AG09309 (cell line): ENCODE measurements around the gene USPL1.

Experiments
- DNase-seq: peaks from one replicate; pipeline ENCODE4 v3.0.0-alpha.2; 2010; ENCODE audit warnings: low read depth
- H3K4me3 ChIP-seq: 2 replicates; pipeline ENCODE4 v1.5.1; 2011; ENCODE audit warnings: mild to moderate bottlenecking, low read depth, low read length, moderate library complexity; ENCODE audit not compliant: control insufficient read depth
- CTCF ChIP-seq: IDR thresholded peaks from 2 replicates; pipeline ENCODE4 v1.5.1; 2011; ENCODE audit warnings: mild to moderate bottlenecking, low read depth, low read length, inconsistent platforms; ENCODE audit not compliant: insufficient read depth, control insufficient read depth; ENCODE audit errors: missing control alignments

The USPL1 gene

GRCh38 chr13:30580852-30581502, 36.7 kb upstream of the USPL1 start:
- no peak for DNase-seq
- no peak for TF ChIP-seq CTCF
- no peak overlapping the region for H3K4me3 ChIP-seq

- TF ChIP-seq CTCF, result peak; percentile 47
- DNase-seq, result no peak
- H3K4me3 ChIP-seq, result no peak overlapping the region
Measured at GRCh38 chr13:30581582-30581981, 36.1 kb upstream of the USPL1 start.

- no peak for TF ChIP-seq CTCF
- no peak overlapping the region for H3K4me3 ChIP-seq
- DNase-seq, result no peak
Measured at GRCh38 chr13:30584051-30584731, 33.5 kb upstream of the USPL1 start.

GRCh38 chr13:30585748-30586262, 31.9 kb upstream of the USPL1 start:
- peak; percentile 18 for DNase-seq
- no peak for TF ChIP-seq CTCF
- no peak overlapping the region for H3K4me3 ChIP-seq

- no peak overlapping the region for H3K4me3 ChIP-seq
- no peak for DNase-seq
- no peak for TF ChIP-seq CTCF
Measured at GRCh38 chr13:30587231-30587630, 30.5 kb upstream of the USPL1 start.

- H3K4me3 ChIP-seq, result no peak overlapping the region
- TF ChIP-seq CTCF, result no peak
- no peak for DNase-seq
Measured at GRCh38 chr13:30587739-30588138, 30.0 kb upstream of the USPL1 start.
